ENCODE results near the gene ZFYVE9. TPM values are rescaled to one million over a fixed set of nuclear protein-coding genes. Genes with fewer than 3 reads are reported as not detected.

ZFYVE9 gene
- total RNA-seq, 4 donors from 2014 or later = 25.6 to 95.0 (median 48.3) TPM

GRCh38 chr1:52243221-52243987 is 101.5 kb downstream of the ZFYVE9 start:
- intact Hi-C loops (cut with DNase I; ENCODE audit: low total_unique reads) = no loop called here
- DNase-seq = no peak

GRCh38 chr1:52249831-52250230 is 107.9 kb downstream of the ZFYVE9 start:
- no peak for DNase-seq
- TF ChIP-seq CTCF (IDR thresholded peaks at IDR 0.05) (no peak), POLR2A (IDR thresholded peaks at IDR 0.05) (no peak)
- Histone ChIP-seq H3K4me1 (no peaks in the 10 kb centered on the region), H3K9me3 (no peaks in the 10 kb centered on the region), H3K27me3 (no peaks in the 10 kb centered on the region), H3K27ac (no peak overlapping the region), H3K4me3 (no peak overlapping the region), H3K36me3 (no peaks in the 10 kb centered on the region)
- intact Hi-C loops (cut with DNase I; ENCODE audit: low total_unique reads) = no loop called here

More at GRCh38 chr1:52243221-52243987, 101.5 kb downstream of the ZFYVE9 start:
- no peaks in the 10 kb centered on the region for H3K4me1 ChIP-seq
- TF ChIP-seq POLR2A (IDR thresholded peaks at IDR 0.05) (no peak), CTCF (IDR thresholded peaks at IDR 0.05) (no peak)
- H3K27ac ChIP-seq = no peak overlapping the region
- no peak overlapping the region for H3K4me3 ChIP-seq
- H3K9me3 ChIP-seq = no peaks in the 10 kb centered on the region
- no peaks in the 10 kb centered on the region for H3K36me3 ChIP-seq
- no peaks in the 10 kb centered on the region for H3K27me3 ChIP-seq

- H3K4me3 ChIP-seq = no peak overlapping the region
- H3K4me1 ChIP-seq = no peaks in the 10 kb centered on the region
- H3K36me3 ChIP-seq = no peaks in the 10 kb centered on the region
- DNase-seq = no peak
- no peaks in the 10 kb centered on the region for H3K9me3 ChIP-seq
- intact Hi-C loops (cut with DNase I; ENCODE audit: low total_unique reads) = no loop called here
- H3K27ac ChIP-seq = no peak overlapping the region
- TF ChIP-seq POLR2A (IDR thresholded peaks at IDR 0.05) (no peak), CTCF (IDR thresholded peaks at IDR 0.05) (no peak)
- H3K27me3 ChIP-seq = no peaks in the 10 kb centered on the region
These were observed 111.5 kb downstream of the ZFYVE9 start for GRCh38 chr1:52253421-52253820.

- H3K9me3 ChIP-seq = no peaks in the 10 kb centered on the region
- H3K36me3 ChIP-seq = no peaks in the 10 kb centered on the region
- TF ChIP-seq POLR2A (IDR thresholded peaks at IDR 0.05) (no peak), CTCF (IDR thresholded peaks at IDR 0.05) (no peak)
- H3K27ac ChIP-seq = no peak overlapping the region
- H3K4me1 ChIP-seq = no peaks in the 10 kb centered on the region
- DNase-seq = no peak
- H3K4me3 ChIP-seq = no peak overlapping the region
- no peaks in the 10 kb centered on the region for H3K27me3 ChIP-seq
- intact Hi-C loops (cut with DNase I; ENCODE audit: low total_unique reads) = no loop called here
These were observed 118.0 kb downstream of the ZFYVE9 start for GRCh38 chr1:52259886-52260285.

- no peak overlapping the region for H3K4me3 ChIP-seq
- H3K4me1 ChIP-seq = no peaks in the 10 kb centered on the region
- no peaks in the 10 kb centered on the region for H3K27me3 ChIP-seq
- intact Hi-C loops (cut with DNase I; ENCODE audit: low total_unique reads) = no loop called here
- H3K9me3 ChIP-seq = no peaks in the 10 kb centered on the region
- no peaks in the 10 kb centered on the region for H3K36me3 ChIP-seq
- no peak overlapping the region for H3K27ac ChIP-seq
- TF ChIP-seq CTCF (IDR thresholded peaks at IDR 0.05) (no peak), POLR2A (IDR thresholded peaks at IDR 0.05) (no peak)
- DNase-seq = no peak
These were observed 121.4 kb downstream of the ZFYVE9 start for GRCh38 chr1:52263153-52263910.
